AG10803 (cell line): ENCODE data around the gene LYPD8.
"Not testable (repeated sequence)": the region's sequence is repeated elsewhere in the genome, so short reads cannot be mapped to it uniquely, and the experiment has no call there.

Experiments used
- DNase-seq: peaks from one replicate; pipeline ENCODE4 v3.0.0; 2010; ENCODE audit warnings: low read depth
- H3K4me3 ChIP-seq: 2 replicates; pipeline ENCODE4 v1.5.1; 2011; ENCODE audit warnings: mild to moderate bottlenecking, low read length, control low read depth
- TF ChIP-seq, protein P1 (sequence below): conservative IDR thresholded peaks from 2 replicates; pipeline ENCODE4 v1.5.1; 2011; ENCODE audit warnings: mild to moderate bottlenecking, low read length, control low read depth, inconsistent platforms

LYPD8 gene

GRCh38 chr1:248792342-248792741 is 36.8 kb upstream of the LYPD8 start:
- no peak for DNase-seq
- TF ChIP-seq, protein P1, sequence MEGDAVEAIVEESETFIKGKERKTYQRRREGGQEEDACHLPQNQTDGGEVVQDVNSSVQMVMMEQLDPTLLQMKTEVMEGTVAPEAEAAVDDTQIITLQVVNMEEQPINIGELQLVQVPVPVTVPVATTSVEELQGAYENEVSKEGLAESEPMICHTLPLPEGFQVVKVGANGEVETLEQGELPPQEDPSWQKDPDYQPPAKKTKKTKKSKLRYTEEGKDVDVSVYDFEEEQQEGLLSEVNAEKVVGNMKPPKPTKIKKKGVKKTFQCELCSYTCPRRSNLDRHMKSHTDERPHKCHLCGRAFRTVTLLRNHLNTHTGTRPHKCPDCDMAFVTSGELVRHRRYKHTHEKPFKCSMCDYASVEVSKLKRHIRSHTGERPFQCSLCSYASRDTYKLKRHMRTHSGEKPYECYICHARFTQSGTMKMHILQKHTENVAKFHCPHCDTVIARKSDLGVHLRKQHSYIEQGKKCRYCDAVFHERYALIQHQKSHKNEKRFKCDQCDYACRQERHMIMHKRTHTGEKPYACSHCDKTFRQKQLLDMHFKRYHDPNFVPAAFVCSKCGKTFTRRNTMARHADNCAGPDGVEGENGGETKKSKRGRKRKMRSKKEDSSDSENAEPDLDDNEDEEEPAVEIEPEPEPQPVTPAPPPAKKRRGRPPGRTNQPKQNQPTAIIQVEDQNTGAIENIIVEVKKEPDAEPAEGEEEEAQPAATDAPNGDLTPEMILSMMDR = no peak
- H3K4me3 ChIP-seq = no peak overlapping the region

DNA sequence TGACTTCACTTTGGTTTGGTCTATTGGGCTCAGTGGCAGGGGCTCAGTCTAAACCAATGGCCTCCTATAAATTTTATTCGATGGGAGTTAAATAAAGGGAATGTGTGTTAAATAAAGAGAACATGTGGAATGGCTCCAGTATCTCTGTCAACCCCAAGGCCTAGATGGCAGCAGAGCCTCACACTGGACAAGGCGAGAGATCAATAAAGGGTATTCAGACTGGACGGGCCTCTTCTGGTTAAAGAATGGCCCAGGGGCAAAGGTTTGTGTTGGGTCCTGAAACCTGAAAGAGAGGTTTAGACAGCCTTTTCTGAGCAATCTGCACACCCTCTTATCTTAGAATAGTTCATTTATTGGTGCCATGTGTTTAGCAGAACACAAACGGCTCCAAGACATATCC is 35.5 kb upstream of the LYPD8 start:
- no peak overlapping the region for H3K4me3 ChIP-seq
- no peak for DNase-seq
- TF ChIP-seq, protein P1 = no peak

DNA sequence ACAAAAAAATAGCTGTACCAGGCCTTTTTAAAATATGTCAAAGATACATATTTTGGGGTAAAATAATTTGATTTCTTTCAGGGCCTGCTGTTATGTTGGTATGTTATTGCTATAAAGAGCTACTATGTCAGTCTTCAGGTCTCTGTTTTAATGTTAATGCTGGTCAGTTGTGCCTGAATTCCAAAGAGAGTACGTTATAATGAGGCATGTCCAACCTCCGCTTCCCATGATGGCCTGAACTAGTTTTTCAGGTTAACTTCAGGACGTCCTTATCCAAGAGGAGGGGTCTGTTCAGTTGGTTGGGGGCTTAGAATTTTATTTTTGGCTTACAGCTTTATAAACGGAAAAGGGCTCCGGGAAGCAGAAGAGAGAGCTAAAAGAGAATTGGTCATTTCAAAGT is 34.9 kb upstream of the LYPD8 start:
- no peak for DNase-seq
- TF ChIP-seq, protein P1 = no peak
- H3K4me3 ChIP-seq = no peak overlapping the region

GRCh38 chr1:248789337-248789736 is 33.8 kb upstream of the LYPD8 start:
- H3K4me3 ChIP-seq, DNase-seq: not testable (repeated sequence)

- TF ChIP-seq, protein P1 = no peak
- DNase-seq = no peak
- no peak overlapping the region for H3K4me3 ChIP-seq
Observed at GRCh38 chr1:248788327-248788726, 32.8 kb upstream of the LYPD8 start.

GRCh38 chr1:248787430-248787829 is 31.9 kb upstream of the LYPD8 start:
- H3K4me3 ChIP-seq = no peak overlapping the region
- TF ChIP-seq, protein P1 = no peak
- DNase-seq = no peak

GRCh38 chr1:248786156-248786555 is 30.6 kb upstream of the LYPD8 start:
- no peak overlapping the region for H3K4me3 ChIP-seq
- TF ChIP-seq, protein P1 = no peak
- no peak for DNase-seq

GRCh38 chr1:248783367-248783766 is 27.8 kb upstream of the LYPD8 start:
- no peak overlapping the region for H3K4me3 ChIP-seq
- TF ChIP-seq, protein P1 = no peak
- no peak for DNase-seq
